ENCODE results near the gene MRPS6. TPM values are rescaled to one million over a fixed set of nuclear protein-coding genes. Genes with fewer than 3 reads are reported as not detected.
A peak's percentile ranks its signal among the peaks of the same experiment; 100 is the strongest.

MRPS6 gene
- total RNA-seq, 1 donor = 19.2 TPM

DNA sequence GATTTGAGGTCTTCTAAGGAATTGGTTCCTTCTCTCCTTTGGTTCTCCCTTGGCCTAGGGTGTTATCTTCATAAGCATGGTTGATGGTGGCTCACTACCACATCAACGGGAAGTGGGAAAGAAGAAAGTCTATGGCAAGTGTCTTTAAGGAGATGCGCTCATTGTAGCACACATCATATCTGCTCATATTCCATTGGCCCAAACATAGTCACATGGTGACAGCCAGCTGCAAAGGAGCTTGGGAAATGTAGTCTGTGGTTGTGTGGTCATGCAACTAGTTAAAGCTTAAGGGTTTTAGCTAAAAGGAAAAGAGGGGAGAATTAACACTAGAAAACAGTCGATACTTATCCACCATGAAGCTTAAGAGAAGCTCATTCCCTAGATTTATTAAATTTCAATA lies 11.4 kb upstream of the MRPS6 start:
- Histone ChIP-seq H3K4me2 (ENCODE audit: insufficient read depth, low read length) (no peak overlapping the region), H3K4me1 (ENCODE audit: insufficient read depth, low read length) (no peaks in the 10 kb centered on the region), H4K20me1 (ENCODE audit: insufficient read depth, low read length) (no peaks in the 10 kb centered on the region), H3K4me3 (ENCODE audit: insufficient read depth, low read length) (no peak overlapping the region), H3K79me2 (ENCODE audit: insufficient read depth, low read length) (no peaks in the 10 kb centered on the region), H3K36me3 (ENCODE audit: insufficient read depth, low read length) (no peaks in the 10 kb centered on the region), H2AFZ (ENCODE audit: low read length) (no peak overlapping the region), H3K9me3 (ENCODE audit: low read depth, low read length) (no peaks in the 10 kb centered on the region), H3K27me3 (ENCODE audit: insufficient read depth, low read length) (no peaks in the 10 kb centered on the region), H3K27ac (ENCODE audit: low read depth, low read length) (no peak overlapping the region)
- no peak for DNase-seq (ENCODE audit: insufficient read length, low spot score, missing footprints)
- TF ChIP-seq, protein P1, sequence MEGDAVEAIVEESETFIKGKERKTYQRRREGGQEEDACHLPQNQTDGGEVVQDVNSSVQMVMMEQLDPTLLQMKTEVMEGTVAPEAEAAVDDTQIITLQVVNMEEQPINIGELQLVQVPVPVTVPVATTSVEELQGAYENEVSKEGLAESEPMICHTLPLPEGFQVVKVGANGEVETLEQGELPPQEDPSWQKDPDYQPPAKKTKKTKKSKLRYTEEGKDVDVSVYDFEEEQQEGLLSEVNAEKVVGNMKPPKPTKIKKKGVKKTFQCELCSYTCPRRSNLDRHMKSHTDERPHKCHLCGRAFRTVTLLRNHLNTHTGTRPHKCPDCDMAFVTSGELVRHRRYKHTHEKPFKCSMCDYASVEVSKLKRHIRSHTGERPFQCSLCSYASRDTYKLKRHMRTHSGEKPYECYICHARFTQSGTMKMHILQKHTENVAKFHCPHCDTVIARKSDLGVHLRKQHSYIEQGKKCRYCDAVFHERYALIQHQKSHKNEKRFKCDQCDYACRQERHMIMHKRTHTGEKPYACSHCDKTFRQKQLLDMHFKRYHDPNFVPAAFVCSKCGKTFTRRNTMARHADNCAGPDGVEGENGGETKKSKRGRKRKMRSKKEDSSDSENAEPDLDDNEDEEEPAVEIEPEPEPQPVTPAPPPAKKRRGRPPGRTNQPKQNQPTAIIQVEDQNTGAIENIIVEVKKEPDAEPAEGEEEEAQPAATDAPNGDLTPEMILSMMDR (IDR thresholded peaks at IDR 0.05; ENCODE audit: extremely low read depth, low read depth, low read length) = no peak

DNA sequence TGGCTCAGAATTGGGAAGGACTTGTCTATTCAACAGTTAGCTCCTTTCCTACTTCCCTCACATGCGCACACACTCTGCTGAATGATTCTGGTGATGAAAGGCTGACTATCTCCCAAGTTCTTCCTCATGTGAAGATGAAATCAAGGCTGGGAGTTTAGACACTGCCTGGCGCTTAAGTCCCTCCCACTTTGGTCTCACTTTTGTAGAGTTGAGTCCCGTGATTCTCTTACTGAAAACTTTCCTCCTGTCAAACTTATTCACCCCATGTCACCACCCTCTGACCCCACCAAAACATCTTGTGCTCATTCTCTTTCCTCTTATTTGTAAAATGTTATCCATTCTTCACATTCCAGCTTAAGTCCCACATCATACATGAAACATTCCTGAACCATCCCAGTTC lies 8.4 kb upstream of the MRPS6 start:
- Histone ChIP-seq H3K4me1 (ENCODE audit: insufficient read depth, low read length) (no peaks in the 10 kb centered on the region), H3K9me3 (ENCODE audit: low read depth, low read length) (no peaks in the 10 kb centered on the region), H4K20me1 (ENCODE audit: insufficient read depth, low read length) (no peaks in the 10 kb centered on the region), H3K79me2 (ENCODE audit: insufficient read depth, low read length) (no peaks in the 10 kb centered on the region), H2AFZ (ENCODE audit: low read length) (no peak overlapping the region), H3K27me3 (ENCODE audit: insufficient read depth, low read length) (no peaks in the 10 kb centered on the region), H3K4me2 (ENCODE audit: insufficient read depth, low read length) (no peak overlapping the region), H3K36me3 (ENCODE audit: insufficient read depth, low read length) (no peaks in the 10 kb centered on the region), H3K27ac (ENCODE audit: low read depth, low read length) (no peak overlapping the region), H3K4me3 (ENCODE audit: insufficient read depth, low read length) (no peak overlapping the region)
- no peak for DNase-seq (ENCODE audit: insufficient read length, low spot score, missing footprints)
- TF ChIP-seq, protein P1 (IDR thresholded peaks at IDR 0.05; ENCODE audit: extremely low read depth, low read depth, low read length) = no peak

DNA sequence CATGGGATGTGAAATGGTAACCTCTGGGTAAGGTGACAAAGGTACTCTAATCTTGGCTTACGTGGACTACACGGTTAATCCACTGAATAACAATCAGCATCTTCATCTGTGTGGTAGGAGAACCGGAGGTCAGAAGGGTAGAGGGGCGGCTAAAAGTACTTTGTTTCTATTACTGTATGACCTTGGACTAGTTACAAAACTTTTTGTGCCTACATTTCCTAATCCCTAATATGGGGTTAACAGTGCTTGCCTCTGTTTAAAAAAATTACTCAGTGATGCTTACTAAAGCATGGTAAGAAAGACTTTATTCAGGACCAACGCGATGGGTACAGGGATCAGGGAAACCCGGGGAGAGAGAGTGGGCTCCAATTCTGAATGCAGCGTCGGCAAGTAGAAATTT lies 1.7 kb upstream of the MRPS6 start:
- Histone ChIP-seq H4K20me1 (ENCODE audit: insufficient read depth, low read length) (peaks cover 7% of the 10 kb centered on the region), H2AFZ (ENCODE audit: low read length) (no peak overlapping the region), H3K36me3 (ENCODE audit: insufficient read depth, low read length) (no peaks in the 10 kb centered on the region), H3K4me1 (ENCODE audit: insufficient read depth, low read length) (peaks cover 23% of the 10 kb centered on the region), H3K9me3 (ENCODE audit: low read depth, low read length) (no peaks in the 10 kb centered on the region), H3K4me2 (ENCODE audit: insufficient read depth, low read length) (no peak overlapping the region), H3K79me2 (ENCODE audit: insufficient read depth, low read length) (peaks cover 27% of the 10 kb centered on the region), H3K4me3 (ENCODE audit: insufficient read depth, low read length) (no peak overlapping the region), H3K27ac (ENCODE audit: low read depth, low read length) (no peak overlapping the region), H3K27me3 (ENCODE audit: insufficient read depth, low read length) (no peaks in the 10 kb centered on the region)
- TF ChIP-seq, protein P1 (IDR thresholded peaks at IDR 0.05; ENCODE audit: extremely low read depth, low read depth, low read length) = no peak
- DNase-seq (ENCODE audit: insufficient read length, low spot score, missing footprints) = no peak

DNA sequence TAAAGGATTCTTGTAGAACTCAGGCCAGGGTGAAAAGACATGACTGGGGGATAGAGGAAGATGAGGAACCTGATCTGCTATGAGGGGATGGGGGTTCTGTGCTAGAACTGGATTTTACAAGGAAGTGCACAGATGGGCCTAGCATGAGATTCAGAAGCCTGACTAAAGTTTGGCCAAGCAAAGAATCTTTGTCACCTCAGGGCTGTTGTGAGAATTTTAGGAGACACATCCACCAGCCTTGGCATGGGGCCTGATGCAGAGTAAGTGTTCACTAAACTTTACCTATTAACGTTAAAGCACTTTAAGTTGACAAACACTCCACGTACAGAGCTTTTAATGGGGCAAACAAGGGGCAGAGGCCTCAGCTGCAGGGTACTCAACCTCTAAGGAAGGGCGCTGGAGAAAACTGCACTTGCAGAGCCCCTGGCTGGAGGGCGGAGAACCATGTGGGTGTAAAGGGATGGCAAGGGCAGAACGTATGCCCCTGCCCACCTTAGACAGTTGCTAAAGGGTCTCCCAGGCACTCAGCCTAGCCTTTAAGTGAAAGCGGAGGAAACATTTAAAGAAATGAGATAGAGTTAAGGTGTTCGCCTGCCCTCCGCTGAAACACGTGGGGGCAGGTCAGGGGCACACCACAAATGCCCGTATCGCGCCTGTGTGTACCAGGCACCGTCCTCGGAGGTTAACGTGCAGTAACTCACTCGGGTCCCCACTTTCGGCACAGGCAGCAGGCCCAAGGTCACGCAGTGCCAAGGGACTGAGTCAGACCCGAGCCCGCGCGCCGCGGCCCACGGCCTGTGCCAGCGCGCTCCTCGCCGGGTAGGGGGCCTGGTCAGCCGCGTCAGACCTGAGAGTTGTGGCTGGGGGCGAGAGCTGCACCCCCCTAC lies 990 bp upstream of the MRPS6 start:
- Histone ChIP-seq H3K4me2 (ENCODE audit: insufficient read depth, low read length) (peak overlapping the region; percentile 78), H3K79me2 (ENCODE audit: insufficient read depth, low read length) (peaks cover 33% of the 10 kb centered on the region), H3K9me3 (ENCODE audit: low read depth, low read length) (no peaks in the 10 kb centered on the region), H3K36me3 (ENCODE audit: insufficient read depth, low read length) (no peaks in the 10 kb centered on the region), H3K27ac (ENCODE audit: low read depth, low read length) (no peak overlapping the region), H3K4me1 (ENCODE audit: insufficient read depth, low read length) (peaks cover 23% of the 10 kb centered on the region), H2AFZ (ENCODE audit: low read length) (peak overlapping the region; percentile 82), H4K20me1 (ENCODE audit: insufficient read depth, low read length) (peaks cover 7% of the 10 kb centered on the region), H3K27me3 (ENCODE audit: insufficient read depth, low read length) (no peaks in the 10 kb centered on the region), H3K4me3 (ENCODE audit: insufficient read depth, low read length) (peak overlapping the region; percentile 76)
- TF ChIP-seq, protein P1 (IDR thresholded peaks at IDR 0.05; ENCODE audit: extremely low read depth, low read depth, low read length) = no peak
- DNase-seq (ENCODE audit: insufficient read length, low spot score, missing footprints) = no peak
